ENCODE data around the gene SLC24A3.

SLC24A3 gene

DNA sequence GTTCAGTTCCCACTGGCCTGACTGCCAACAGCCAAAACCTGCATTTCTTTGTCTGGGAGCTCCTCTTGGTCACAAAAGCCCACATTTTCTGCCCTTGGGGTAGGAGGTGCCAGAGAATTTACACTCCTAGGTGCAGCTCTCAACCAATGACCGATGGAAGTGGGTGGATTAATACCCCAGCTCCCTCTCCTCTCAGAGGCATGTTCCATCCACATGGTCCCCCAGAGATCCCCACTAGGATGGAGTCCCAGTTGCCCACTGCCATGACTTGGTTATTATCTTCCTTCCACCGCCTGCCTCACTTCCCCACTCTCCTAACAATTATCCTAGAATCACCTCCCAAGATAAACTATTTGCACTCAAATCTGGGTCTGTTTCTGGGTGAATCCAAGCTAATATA is 434.5 kb downstream of the SLC24A3 start:
- ATAC-seq, result no peak
- TF ChIP-seq POU6F1 (CRISPR knock-in tag; IDR thresholded peaks at IDR 0.05; ENCODE audit: borderline replicate concordance, low read depth) (no peak), PPARA (CRISPR knock-in tag; IDR thresholded peaks at IDR 0.05; ENCODE audit: borderline replicate concordance) (no peak), OSR1 (CRISPR knock-in tag; IDR thresholded peaks at IDR 0.05) (no peak), GLIS3 (CRISPR knock-in tag; IDR thresholded peaks at IDR 0.05) (no peak)

GRCh38 chr20:19648024-19648423 is 435.6 kb downstream of the SLC24A3 start:
- TF ChIP-seq RARB (CRISPR knock-in tag; IDR thresholded peaks at IDR 0.05) (no peak), ESRRG (CRISPR knock-in tag; IDR thresholded peaks at IDR 0.05) (no peak), TOX (CRISPR knock-in tag; IDR thresholded peaks at IDR 0.05; ENCODE audit: borderline replicate concordance) (no peak), TCF4 (CRISPR knock-in tag; IDR thresholded peaks at IDR 0.05; ENCODE audit: borderline replicate concordance) (no peak)
- no peak for ATAC-seq

DNA sequence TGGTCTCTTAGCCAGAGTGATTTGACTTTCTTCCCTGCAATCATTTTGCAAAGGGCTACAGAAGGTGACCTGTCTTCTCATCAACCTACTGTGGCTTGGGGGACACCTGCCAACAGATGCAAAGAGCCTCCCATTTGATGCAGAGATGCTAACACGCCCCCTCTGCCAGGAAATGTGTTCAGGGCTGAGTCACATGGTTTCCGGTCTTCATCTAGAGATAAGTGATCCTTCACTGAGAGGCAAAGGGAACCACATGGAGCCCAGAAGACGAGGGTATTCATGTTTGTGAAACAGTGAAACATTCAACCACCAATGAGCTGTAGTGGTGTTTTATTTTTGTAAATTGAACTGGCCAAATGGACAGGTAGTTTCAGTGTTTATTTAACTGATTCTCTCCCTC is 436.6 kb downstream of the SLC24A3 start:
- no peak for TF ChIP-seq ZFP30 (CRISPR knock-in tag; IDR thresholded peaks at IDR 0.05)
- no peak for TF ChIP-seq OSR1 (CRISPR knock-in tag; IDR thresholded peaks at IDR 0.05)
- TF ChIP-seq GLIS3 (CRISPR knock-in tag; IDR thresholded peaks at IDR 0.05), result no peak
- no peak for TF ChIP-seq TOX (CRISPR knock-in tag; IDR thresholded peaks at IDR 0.05; ENCODE audit: borderline replicate concordance)
- TF ChIP-seq ESRRG (CRISPR knock-in tag; IDR thresholded peaks at IDR 0.05), result no peak
- no peak for TF ChIP-seq BACH2 (CRISPR knock-in tag; IDR thresholded peaks at IDR 0.05; ENCODE audit: borderline replicate concordance)
- TF ChIP-seq ISL1 (CRISPR knock-in tag; IDR thresholded peaks at IDR 0.05), result no peak
- TF ChIP-seq, protein P1, sequence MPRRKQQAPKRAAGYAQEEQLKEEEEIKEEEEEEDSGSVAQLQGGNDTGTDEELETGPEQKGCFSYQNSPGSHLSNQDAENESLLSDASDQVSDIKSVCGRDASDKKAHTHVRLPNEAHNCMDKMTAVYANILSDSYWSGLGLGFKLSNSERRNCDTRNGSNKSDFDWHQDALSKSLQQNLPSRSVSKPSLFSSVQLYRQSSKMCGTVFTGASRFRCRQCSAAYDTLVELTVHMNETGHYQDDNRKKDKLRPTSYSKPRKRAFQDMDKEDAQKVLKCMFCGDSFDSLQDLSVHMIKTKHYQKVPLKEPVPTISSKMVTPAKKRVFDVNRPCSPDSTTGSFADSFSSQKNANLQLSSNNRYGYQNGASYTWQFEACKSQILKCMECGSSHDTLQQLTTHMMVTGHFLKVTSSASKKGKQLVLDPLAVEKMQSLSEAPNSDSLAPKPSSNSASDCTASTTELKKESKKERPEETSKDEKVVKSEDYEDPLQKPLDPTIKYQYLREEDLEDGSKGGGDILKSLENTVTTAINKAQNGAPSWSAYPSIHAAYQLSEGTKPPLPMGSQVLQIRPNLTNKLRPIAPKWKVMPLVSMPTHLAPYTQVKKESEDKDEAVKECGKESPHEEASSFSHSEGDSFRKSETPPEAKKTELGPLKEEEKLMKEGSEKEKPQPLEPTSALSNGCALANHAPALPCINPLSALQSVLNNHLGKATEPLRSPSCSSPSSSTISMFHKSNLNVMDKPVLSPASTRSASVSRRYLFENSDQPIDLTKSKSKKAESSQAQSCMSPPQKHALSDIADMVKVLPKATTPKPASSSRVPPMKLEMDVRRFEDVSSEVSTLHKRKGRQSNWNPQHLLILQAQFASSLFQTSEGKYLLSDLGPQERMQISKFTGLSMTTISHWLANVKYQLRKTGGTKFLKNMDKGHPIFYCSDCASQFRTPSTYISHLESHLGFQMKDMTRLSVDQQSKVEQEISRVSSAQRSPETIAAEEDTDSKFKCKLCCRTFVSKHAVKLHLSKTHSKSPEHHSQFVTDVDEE (CRISPR knock-in tag; IDR thresholded peaks at IDR 0.05), result no peak
- no peak for TF ChIP-seq TCF4 (CRISPR knock-in tag; IDR thresholded peaks at IDR 0.05; ENCODE audit: borderline replicate concordance)
- no peak for TF ChIP-seq ZNF70 (CRISPR knock-in tag; IDR thresholded peaks at IDR 0.05)
- ATAC-seq, result no peak

DNA sequence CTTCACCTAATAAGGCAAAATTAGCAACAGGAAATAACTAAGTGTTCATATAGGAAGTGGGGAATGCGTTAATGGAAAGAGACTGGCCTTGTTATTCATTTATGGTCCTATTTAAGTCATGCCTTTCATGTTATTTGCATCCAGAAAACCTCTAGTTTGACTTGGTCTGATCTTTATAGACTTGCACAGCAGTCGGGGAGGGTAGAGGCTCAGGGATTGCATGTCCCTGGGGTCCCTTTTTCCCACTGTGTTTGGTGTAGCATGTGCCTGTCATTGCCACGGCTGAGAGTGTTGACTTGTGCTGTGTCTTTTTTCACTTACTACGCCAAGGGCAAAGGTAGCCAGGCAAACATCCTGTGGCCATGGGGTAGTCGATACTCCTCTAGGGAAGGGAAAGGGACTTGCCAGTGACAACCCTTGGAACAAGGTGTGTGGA is 440.2 kb downstream of the SLC24A3 start:
- no peak for ATAC-seq
- TF ChIP-seq ZNF565 (CRISPR knock-in tag; conservative IDR thresholded peaks at IDR 0.05; ENCODE audit: low read depth) (no peak), GLIS3 (CRISPR knock-in tag; IDR thresholded peaks at IDR 0.05) (no peak), ISL1 (CRISPR knock-in tag; IDR thresholded peaks at IDR 0.05) (no peak), RARB (CRISPR knock-in tag; IDR thresholded peaks at IDR 0.05) (no peak), ESRRG (CRISPR knock-in tag; IDR thresholded peaks at IDR 0.05) (no peak), TCF4 (CRISPR knock-in tag; IDR thresholded peaks at IDR 0.05; ENCODE audit: borderline replicate concordance) (no peak), SNAI2 (CRISPR knock-in tag; IDR thresholded peaks at IDR 0.05) (no peak), ARNTL (CRISPR knock-in tag; IDR thresholded peaks at IDR 0.05; ENCODE audit: borderline replicate concordance, low read depth) (no peak), PPARA (CRISPR knock-in tag; IDR thresholded peaks at IDR 0.05; ENCODE audit: borderline replicate concordance) (no peak), PATZ1 (CRISPR knock-in tag; IDR thresholded peaks at IDR 0.05; ENCODE audit: borderline replicate concordance) (no peak), ZNF70 (CRISPR knock-in tag; IDR thresholded peaks at IDR 0.05) (no peak)

DNA sequence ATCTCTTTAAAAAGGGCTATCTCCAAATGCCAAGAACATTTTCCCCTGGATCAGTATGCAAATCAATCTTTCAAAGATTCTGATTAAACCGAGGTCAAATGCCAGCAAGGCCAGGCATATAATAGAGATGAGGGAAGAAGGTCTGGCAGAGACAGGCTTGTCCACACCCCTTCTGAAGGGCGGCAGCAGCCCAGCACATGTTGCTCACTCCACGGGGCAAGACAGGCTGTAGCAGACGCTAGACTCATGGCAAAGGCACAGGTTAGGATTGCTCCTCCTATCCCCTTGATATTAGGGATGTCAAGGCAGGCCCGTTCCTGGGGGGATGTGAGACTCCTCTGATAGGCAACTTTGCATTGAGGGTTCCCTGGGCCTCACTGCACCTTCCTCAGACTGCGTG is 440.9 kb downstream of the SLC24A3 start:
- ATAC-seq, result no peak
- TF ChIP-seq ESRRG (CRISPR knock-in tag; IDR thresholded peaks at IDR 0.05), result no peak
- TF ChIP-seq ARNTL (CRISPR knock-in tag; IDR thresholded peaks at IDR 0.05; ENCODE audit: borderline replicate concordance, low read depth), result no peak
- no peak for TF ChIP-seq ZC3H10 (CRISPR knock-in tag; IDR thresholded peaks at IDR 0.05)
- TF ChIP-seq PATZ1 (CRISPR knock-in tag; IDR thresholded peaks at IDR 0.05; ENCODE audit: borderline replicate concordance), result no peak
- no peak for TF ChIP-seq CREB5 (CRISPR knock-in tag; IDR thresholded peaks at IDR 0.05; ENCODE audit: low read depth)
- TF ChIP-seq ZFP3 (CRISPR knock-in tag; IDR thresholded peaks at IDR 0.05), result no peak
- TF ChIP-seq BACH2 (CRISPR knock-in tag; IDR thresholded peaks at IDR 0.05; ENCODE audit: borderline replicate concordance), result no peak
- TF ChIP-seq TCF4 (CRISPR knock-in tag; IDR thresholded peaks at IDR 0.05; ENCODE audit: borderline replicate concordance), result no peak
- no peak for TF ChIP-seq ZFP30 (CRISPR knock-in tag; IDR thresholded peaks at IDR 0.05)
- no peak for TF ChIP-seq GLIS3 (CRISPR knock-in tag; IDR thresholded peaks at IDR 0.05)
- TF ChIP-seq CSDC2 (CRISPR knock-in tag; IDR thresholded peaks at IDR 0.05), result no peak
- TF ChIP-seq SNAI2 (CRISPR knock-in tag; IDR thresholded peaks at IDR 0.05), result no peak
- TF ChIP-seq CSRNP3 (CRISPR knock-in tag; IDR thresholded peaks at IDR 0.05), result no peak
- no peak for TF ChIP-seq RARB (CRISPR knock-in tag; IDR thresholded peaks at IDR 0.05)
